Immature natural killer cell (primary cell): ENCODE measurements around the gene HDAC4. TPM values are rescaled to one million over a fixed set of nuclear protein-coding genes. Genes with fewer than 3 reads are reported as not detected.

Experiments used
- DNase-seq, 3 donors: peaks; one replicate each; pipeline ENCODE4 v3.0.0; 2022; ENCODE audit warnings: mixed read lengths in 1 of 3
- H3K27ac Mint-ChIP-seq, 6 donors: one replicate each; pipeline ENCODE4 v1.8.0; 2020; ENCODE audit warnings: mixed read lengths in 6 of 6, mild to moderate bottlenecking in 5 of 6, inconsistent platforms in 4 of 6, moderate library complexity in 3 of 6
- H3K27me3 Mint-ChIP-seq, 3 donors: one replicate each; pipeline ENCODE4 v1.8.0; 2020 to 2021; ENCODE audit warnings: low read depth in 3 of 3, mild to moderate bottlenecking in 3 of 3, mixed read lengths in 3 of 3, moderate library complexity in 3 of 3, inconsistent platforms in 1 of 3
- H3K36me3 Mint-ChIP-seq, 3 donors: one replicate each; pipeline ENCODE4 v1.8.0; 2020; ENCODE audit warnings: mixed read lengths in 3 of 3, inconsistent platforms in 2 of 3, mild to moderate bottlenecking in 2 of 3
- H3K4me1 Mint-ChIP-seq, 2 donors: one replicate each; pipeline ENCODE4 v1.8.0; 2020; ENCODE audit warnings: inconsistent platforms in 2 of 2, mild to moderate bottlenecking in 2 of 2, mixed read lengths in 2 of 2, moderate library complexity in 1 of 2
- H3K4me3 Mint-ChIP-seq, 5 donors: one replicate each; pipeline ENCODE4 v1.8.0; 2020; ENCODE audit warnings: mild to moderate bottlenecking in 5 of 5, mixed read lengths in 5 of 5, inconsistent platforms in 3 of 5, moderate library complexity in 3 of 5
- H3K9me3 Mint-ChIP-seq, 6 donors: one replicate each; pipeline ENCODE4 v1.8.0; 2020; ENCODE audit warnings: mild to moderate bottlenecking in 6 of 6, mixed read lengths in 6 of 6, inconsistent platforms in 4 of 6, moderate library complexity in 3 of 6
- polyA plus RNA-seq, 3 donors: library from polyadenylated mRNA; unstranded; fragments of 300-500 nt; fragmentation: Illumina TruSeq; gene quantifications; one replicate each; pipeline ENCODE4 v1.2.3, GENCODE V29; 2021

The HDAC4 gene
- polyA plus RNA-seq, 3 donors from 2014 or later = 1.9 to 8.1 (median 5.1) TPM

GRCh38 chr2:239115616-239116015 is 285.2 kb downstream of the HDAC4 start:
- H3K27me3 Mint-ChIP-seq = peaks cover 15 to 20% (median 17%) of the 10 kb centered on the region in 3 donors
- H3K4me3 Mint-ChIP-seq = no peak overlapping the region
- H3K9me3 Mint-ChIP-seq = no peaks in the 10 kb centered on the region
- peaks cover 38 to 41% of the 10 kb centered on the region in 2 donors for H3K4me1 Mint-ChIP-seq
- H3K36me3 Mint-ChIP-seq = peaks cover 0 to 28% (median 12%) of the 10 kb centered on the region in 3 donors
- no peak for DNase-seq
- no peak overlapping the region for H3K27ac Mint-ChIP-seq

GRCh38 chr2:239114616-239115265 is 286.1 kb downstream of the HDAC4 start:
- Mint-ChIP-seq H3K4me1 (peaks cover 34% of the 10 kb centered on the region in 2 donors), H3K4me3 (no peak overlapping the region), H3K36me3 (peaks cover 5 to 28% (median 5%) of the 10 kb centered on the region in 3 donors), H3K27ac (no peak overlapping the region), H3K9me3 (no peaks in the 10 kb centered on the region), H3K27me3 (peaks cover 13 to 17% (median 17%) of the 10 kb centered on the region in 3 donors)
- DNase-seq = no peak

- H3K9me3 Mint-ChIP-seq = no peaks in the 10 kb centered on the region
- peak overlapping the region in 1 of 5 donors; percentile 46 for H3K4me3 Mint-ChIP-seq
- DNase-seq = no peak
- H3K27ac Mint-ChIP-seq = peak overlapping the region in 1 of 6 donors; percentile 46
- H3K36me3 Mint-ChIP-seq = peaks cover 5 to 32% (median 9%) of the 10 kb centered on the region in 3 donors
- H3K4me1 Mint-ChIP-seq = peaks cover 31 to 33% of the 10 kb centered on the region in 2 donors
- peaks cover 12 to 17% (median 17%) of the 10 kb centered on the region in 3 donors for H3K27me3 Mint-ChIP-seq
Observed at GRCh38 chr2:239114119-239114581, 286.7 kb downstream of the HDAC4 start.

GRCh38 chr2:239113615-239114014 is 287.2 kb downstream of the HDAC4 start:
- peaks cover 5 to 32% (median 9%) of the 10 kb centered on the region in 3 donors for H3K36me3 Mint-ChIP-seq
- peaks cover 10 to 15% (median 14%) of the 10 kb centered on the region in 3 donors for H3K27me3 Mint-ChIP-seq
- no peak overlapping the region for H3K4me3 Mint-ChIP-seq
- no peak for DNase-seq
- H3K4me1 Mint-ChIP-seq = peaks cover 25 to 28% of the 10 kb centered on the region in 2 donors
- peak overlapping the region in 1 of 6 donors; percentile 46 for H3K27ac Mint-ChIP-seq
- no peaks in the 10 kb centered on the region for H3K9me3 Mint-ChIP-seq

GRCh38 chr2:239113171-239113570 is 287.6 kb downstream of the HDAC4 start:
- H3K4me3 Mint-ChIP-seq = no peak overlapping the region
- H3K27ac Mint-ChIP-seq = no peak overlapping the region
- H3K9me3 Mint-ChIP-seq = no peaks in the 10 kb centered on the region
- H3K4me1 Mint-ChIP-seq = peaks cover 21 to 23% of the 10 kb centered on the region in 2 donors
- H3K27me3 Mint-ChIP-seq = peaks cover 10 to 15% (median 14%) of the 10 kb centered on the region in 3 donors
- no peak for DNase-seq
- peaks cover 5 to 32% (median 9%) of the 10 kb centered on the region in 3 donors for H3K36me3 Mint-ChIP-seq

- Mint-ChIP-seq H3K4me1 (peaks cover 14 to 15% of the 10 kb centered on the region in 2 donors), H3K36me3 (peaks cover 5 to 32% (median 9%) of the 10 kb centered on the region in 3 donors), H3K27ac (no peak overlapping the region), H3K27me3 (peaks cover 6 to 13% (median 10%) of the 10 kb centered on the region in 3 donors), H3K4me3 (no peak overlapping the region), H3K9me3 (no peaks in the 10 kb centered on the region)
- no peak for DNase-seq
Observed at GRCh38 chr2:239112127-239112774, 288.6 kb downstream of the HDAC4 start.

- Mint-ChIP-seq H3K27me3 (peaks cover 5 to 9% (median 5%) of the 10 kb centered on the region in 3 donors), H3K27ac (peak overlapping the region in 1 of 6 donors; percentile 22), H3K9me3 (no peaks in the 10 kb centered on the region), H3K4me3 (no peak overlapping the region), H3K36me3 (peaks cover 5 to 27% (median 9%) of the 10 kb centered on the region in 3 donors), H3K4me1 (peaks cover 7 to 8% of the 10 kb centered on the region in 2 donors)
- DNase-seq = no peak
Observed at GRCh38 chr2:239111401-239112100, 289.3 kb downstream of the HDAC4 start.

GRCh38 chr2:239110595-239111048 is 290.2 kb downstream of the HDAC4 start:
- H3K36me3 Mint-ChIP-seq = peaks cover 0 to 21% (median 9%) of the 10 kb centered on the region in 3 donors
- no peak overlapping the region for H3K27ac Mint-ChIP-seq
- DNase-seq = no peak
- no peak overlapping the region for H3K4me3 Mint-ChIP-seq
- peaks cover 1 to 7% of the 10 kb centered on the region in 2 donors for H3K4me1 Mint-ChIP-seq
- peaks cover 0 to 6% (median 2%) of the 10 kb centered on the region in 3 donors for H3K27me3 Mint-ChIP-seq
- no peaks in the 10 kb centered on the region for H3K9me3 Mint-ChIP-seq

GRCh38 chr2:239109928-239110545 is 290.8 kb downstream of the HDAC4 start:
- DNase-seq = no peak
- H3K9me3 Mint-ChIP-seq = no peaks in the 10 kb centered on the region
- no peak overlapping the region for H3K4me3 Mint-ChIP-seq
- H3K27me3 Mint-ChIP-seq = peaks cover 0 to 7% (median 2%) of the 10 kb centered on the region in 3 donors
- peak overlapping the region in 1 of 6 donors; percentile 2 for H3K27ac Mint-ChIP-seq
- H3K4me1 Mint-ChIP-seq = peaks cover 0 to 7% of the 10 kb centered on the region in 2 donors
- H3K36me3 Mint-ChIP-seq = peaks cover 0 to 21% (median 9%) of the 10 kb centered on the region in 3 donors

- Mint-ChIP-seq H3K27ac (peak overlapping the region in 1 of 6 donors; percentile 2), H3K9me3 (no peaks in the 10 kb centered on the region), H3K27me3 (peaks cover 2 to 7% (median 2%) of the 10 kb centered on the region in 3 donors), H3K4me1 (peaks cover 0 to 7% of the 10 kb centered on the region in 2 donors), H3K36me3 (peaks cover 4 to 26% (median 12%) of the 10 kb centered on the region in 3 donors), H3K4me3 (no peak overlapping the region)
- no peak for DNase-seq
Observed at GRCh38 chr2:239109041-239109927, 291.5 kb downstream of the HDAC4 start.

- peaks cover 0 to 2% of the 10 kb centered on the region in 2 donors for H3K4me1 Mint-ChIP-seq
- no peaks in the 10 kb centered on the region for H3K9me3 Mint-ChIP-seq
- H3K4me3 Mint-ChIP-seq = no peak overlapping the region
- peaks cover 2 to 7% (median 2%) of the 10 kb centered on the region in 3 donors for H3K27me3 Mint-ChIP-seq
- no peak overlapping the region for H3K27ac Mint-ChIP-seq
- peaks cover 4 to 22% (median 12%) of the 10 kb centered on the region in 3 donors for H3K36me3 Mint-ChIP-seq
- DNase-seq = no peak
Observed at GRCh38 chr2:239108459-239108858, 292.4 kb downstream of the HDAC4 start.

- Mint-ChIP-seq H3K4me1 (no peaks in the 10 kb centered on the region), H3K27me3 (peaks cover 2 to 7% (median 2%) of the 10 kb centered on the region in 3 donors), H3K4me3 (no peak overlapping the region), H3K9me3 (no peaks in the 10 kb centered on the region), H3K27ac (no peak overlapping the region), H3K36me3 (peaks cover 4 to 17% (median 12%) of the 10 kb centered on the region in 3 donors)
- DNase-seq = no peak
Observed at GRCh38 chr2:239107936-239108335, 292.9 kb downstream of the HDAC4 start.
